Cardiac fibroblast (primary cell): ENCODE measurements around the gene SYCN.

Experiments
- DNase-seq, 2 donors: peaks; one replicate each; pipeline versions ENCODE4 v3.0.0 to v3.0.0-alpha.2; 2010; ENCODE audit warnings: low read depth in 2 of 2
- H3K4me3 ChIP-seq, 2 donors: replicated peaks in 1 of 2; 1 replicate in 1 of 2; 2 replicates in 1 of 2; pipeline ENCODE4 v1.5.1; 2011; ENCODE audit warnings: low read depth in 2 of 2, low read length in 2 of 2, mild to moderate bottlenecking in 2 of 2, moderate library complexity in 1 of 2
- TF ChIP-seq, protein P1 (sequence below): IDR thresholded peaks from one replicate; pipeline ENCODE4 v1.5.1; 2011; ENCODE audit warnings: low read depth, mild to moderate bottlenecking, low read length, inconsistent platforms

Gene SYCN

DNA sequence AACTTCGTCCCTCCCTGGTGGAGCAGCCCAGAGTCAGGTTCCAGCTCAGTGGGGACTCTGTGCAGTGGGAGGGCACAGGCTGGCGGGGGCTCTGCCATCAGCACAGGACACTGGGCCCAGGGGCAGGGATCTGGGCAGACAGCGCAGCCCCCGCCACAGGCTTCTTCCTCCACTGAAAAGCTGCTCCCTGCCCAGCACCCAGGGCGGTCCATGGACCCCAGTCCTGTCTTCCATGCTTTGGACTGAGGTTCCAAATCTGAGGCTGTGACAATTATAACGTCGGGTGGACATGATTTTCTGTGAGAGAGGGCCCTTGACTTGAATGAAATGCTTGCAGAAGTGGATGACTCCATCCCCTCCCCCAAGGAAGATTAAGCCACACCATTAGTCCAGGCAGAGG, 28.5 kb downstream of the SYCN start:
- no peak for DNase-seq
- TF ChIP-seq, protein P1, sequence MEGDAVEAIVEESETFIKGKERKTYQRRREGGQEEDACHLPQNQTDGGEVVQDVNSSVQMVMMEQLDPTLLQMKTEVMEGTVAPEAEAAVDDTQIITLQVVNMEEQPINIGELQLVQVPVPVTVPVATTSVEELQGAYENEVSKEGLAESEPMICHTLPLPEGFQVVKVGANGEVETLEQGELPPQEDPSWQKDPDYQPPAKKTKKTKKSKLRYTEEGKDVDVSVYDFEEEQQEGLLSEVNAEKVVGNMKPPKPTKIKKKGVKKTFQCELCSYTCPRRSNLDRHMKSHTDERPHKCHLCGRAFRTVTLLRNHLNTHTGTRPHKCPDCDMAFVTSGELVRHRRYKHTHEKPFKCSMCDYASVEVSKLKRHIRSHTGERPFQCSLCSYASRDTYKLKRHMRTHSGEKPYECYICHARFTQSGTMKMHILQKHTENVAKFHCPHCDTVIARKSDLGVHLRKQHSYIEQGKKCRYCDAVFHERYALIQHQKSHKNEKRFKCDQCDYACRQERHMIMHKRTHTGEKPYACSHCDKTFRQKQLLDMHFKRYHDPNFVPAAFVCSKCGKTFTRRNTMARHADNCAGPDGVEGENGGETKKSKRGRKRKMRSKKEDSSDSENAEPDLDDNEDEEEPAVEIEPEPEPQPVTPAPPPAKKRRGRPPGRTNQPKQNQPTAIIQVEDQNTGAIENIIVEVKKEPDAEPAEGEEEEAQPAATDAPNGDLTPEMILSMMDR = no peak
- no peak overlapping the region for H3K4me3 ChIP-seq

DNA sequence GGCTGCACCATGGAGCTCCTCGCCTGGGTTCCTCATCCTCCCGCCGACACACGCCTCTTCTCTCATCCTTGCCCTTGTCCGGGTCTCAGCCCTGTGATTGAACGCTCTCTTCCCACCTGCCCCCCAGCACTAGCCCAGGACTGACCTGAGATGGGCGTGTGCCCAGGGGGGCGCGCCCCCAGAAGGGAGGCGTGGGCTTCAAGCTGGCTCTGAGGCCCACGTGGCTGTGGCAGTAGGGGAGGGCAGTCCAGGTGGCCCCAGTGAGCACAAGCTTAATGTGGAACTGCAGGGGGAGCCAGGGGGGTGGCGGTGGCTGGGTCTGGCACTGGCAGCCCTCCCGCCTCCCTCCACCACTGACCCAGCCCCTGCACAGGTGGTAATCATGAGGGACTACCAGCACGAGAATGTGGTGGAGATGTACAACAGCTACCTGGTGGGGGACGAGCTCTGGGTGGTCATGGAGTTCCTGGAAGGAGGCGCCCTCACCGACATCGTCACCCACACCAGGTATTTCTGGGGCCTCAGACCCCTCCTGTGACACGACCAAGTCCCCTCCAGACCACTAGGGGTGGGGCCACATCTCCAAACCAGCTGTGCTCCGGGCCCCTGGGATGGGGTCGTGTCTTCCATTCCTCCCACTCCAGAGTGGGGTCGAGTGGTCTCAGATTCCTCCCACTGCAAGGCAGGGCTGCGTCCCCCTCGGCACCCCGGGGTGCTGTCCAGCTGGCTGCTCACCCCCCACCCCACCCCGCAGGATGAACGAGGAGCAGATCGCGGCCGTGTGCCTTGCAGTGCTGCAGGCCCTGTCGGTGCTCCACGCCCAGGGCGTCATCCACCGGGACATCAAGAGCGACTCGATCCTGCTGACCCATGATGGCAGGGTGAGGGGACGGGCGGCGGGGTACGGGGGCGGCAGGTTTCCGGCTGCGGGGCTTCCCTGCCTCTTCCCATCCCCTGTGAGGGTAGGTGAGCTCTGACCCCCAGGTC, 29.2 kb downstream of the SYCN start:
- no peak overlapping the region for H3K4me3 ChIP-seq
- no peak for DNase-seq
- TF ChIP-seq, protein P1 = no peak

DNA sequence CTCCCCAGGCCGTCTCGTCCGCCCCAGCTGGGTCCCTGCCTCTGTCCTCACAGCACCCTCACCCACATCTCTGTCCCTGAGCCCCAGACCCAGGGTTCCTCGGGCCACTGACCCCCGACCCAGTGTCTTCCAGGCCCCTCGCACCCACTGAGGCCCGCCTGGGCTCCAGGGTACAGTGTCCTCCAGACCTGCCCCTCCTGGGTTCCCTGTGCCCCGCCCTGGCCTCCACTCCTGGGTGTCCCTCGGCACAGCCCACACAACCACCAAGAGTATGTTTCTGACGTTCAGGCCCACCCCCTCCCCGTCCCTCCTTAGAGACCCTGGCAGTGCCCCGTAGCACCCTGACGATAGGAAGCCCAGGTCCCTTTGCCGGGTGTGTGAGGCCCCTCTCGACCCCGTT, 29.9 kb downstream of the SYCN start:
- TF ChIP-seq, protein P1 = no peak
- DNase-seq = no peak
- no peak overlapping the region for H3K4me3 ChIP-seq

DNA sequence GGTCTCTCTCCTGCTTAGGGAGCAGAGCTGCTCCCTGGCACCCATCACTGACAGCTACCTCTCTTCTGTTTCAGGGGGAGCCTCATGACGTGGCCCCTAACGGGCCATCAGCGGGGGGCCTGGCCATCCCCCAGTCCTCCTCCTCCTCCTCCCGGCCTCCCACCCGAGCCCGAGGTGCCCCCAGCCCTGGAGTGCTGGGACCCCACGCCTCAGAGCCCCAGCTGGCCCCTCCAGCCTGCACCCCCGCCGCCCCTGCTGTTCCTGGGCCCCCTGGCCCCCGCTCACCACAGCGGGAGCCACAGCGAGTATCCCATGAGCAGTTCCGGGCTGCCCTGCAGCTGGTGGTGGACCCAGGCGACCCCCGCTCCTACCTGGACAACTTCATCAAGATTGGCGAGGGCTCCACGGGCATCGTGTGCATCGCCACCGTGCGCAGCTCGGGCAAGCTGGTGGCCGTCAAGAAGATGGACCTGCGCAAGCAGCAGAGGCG, 30.5 kb downstream of the SYCN start:
- TF ChIP-seq, protein P1 = no peak
- H3K4me3 ChIP-seq = no peak overlapping the region
- no peak for DNase-seq

DNA sequence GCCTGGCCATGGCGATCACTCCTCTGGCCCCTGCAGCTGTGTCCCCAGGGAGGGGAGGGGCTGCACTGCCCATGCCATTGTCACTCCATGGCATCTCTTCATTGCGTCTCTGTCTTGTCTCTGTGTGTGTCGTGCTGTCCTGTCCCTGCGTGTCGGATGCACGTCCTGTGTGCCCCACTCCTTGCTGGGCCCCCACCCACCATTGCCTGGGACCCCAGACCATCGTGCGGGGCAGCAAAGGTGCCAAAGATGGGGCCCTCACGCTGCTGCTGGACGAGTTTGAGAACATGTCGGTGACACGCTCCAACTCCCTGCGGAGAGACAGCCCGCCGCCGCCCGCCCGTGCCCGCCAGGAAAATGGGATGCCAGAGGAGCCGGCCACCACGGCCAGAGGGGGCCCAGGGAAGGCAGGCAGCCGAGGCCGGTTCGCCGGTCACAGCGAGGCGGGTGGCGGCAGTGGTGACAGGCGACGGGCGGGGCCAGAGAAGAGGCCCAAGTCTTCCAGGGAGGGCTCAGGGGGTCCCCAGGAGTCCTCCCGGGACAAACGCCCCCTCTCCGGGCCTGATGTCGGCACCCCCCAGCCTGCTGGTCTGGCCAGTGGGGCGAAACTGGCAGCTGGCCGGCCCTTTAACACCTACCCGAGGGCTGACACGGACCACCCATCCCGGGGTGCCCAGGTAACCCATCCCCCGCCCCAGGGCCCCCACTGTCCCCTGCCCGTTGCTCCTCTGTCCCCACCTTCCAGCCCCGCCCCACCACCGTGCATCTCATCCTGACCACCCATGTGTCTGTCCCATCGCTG, 31.2 kb downstream of the SYCN start:
- TF ChIP-seq, protein P1 = no peak
- H3K4me3 ChIP-seq = no peak overlapping the region

DNA sequence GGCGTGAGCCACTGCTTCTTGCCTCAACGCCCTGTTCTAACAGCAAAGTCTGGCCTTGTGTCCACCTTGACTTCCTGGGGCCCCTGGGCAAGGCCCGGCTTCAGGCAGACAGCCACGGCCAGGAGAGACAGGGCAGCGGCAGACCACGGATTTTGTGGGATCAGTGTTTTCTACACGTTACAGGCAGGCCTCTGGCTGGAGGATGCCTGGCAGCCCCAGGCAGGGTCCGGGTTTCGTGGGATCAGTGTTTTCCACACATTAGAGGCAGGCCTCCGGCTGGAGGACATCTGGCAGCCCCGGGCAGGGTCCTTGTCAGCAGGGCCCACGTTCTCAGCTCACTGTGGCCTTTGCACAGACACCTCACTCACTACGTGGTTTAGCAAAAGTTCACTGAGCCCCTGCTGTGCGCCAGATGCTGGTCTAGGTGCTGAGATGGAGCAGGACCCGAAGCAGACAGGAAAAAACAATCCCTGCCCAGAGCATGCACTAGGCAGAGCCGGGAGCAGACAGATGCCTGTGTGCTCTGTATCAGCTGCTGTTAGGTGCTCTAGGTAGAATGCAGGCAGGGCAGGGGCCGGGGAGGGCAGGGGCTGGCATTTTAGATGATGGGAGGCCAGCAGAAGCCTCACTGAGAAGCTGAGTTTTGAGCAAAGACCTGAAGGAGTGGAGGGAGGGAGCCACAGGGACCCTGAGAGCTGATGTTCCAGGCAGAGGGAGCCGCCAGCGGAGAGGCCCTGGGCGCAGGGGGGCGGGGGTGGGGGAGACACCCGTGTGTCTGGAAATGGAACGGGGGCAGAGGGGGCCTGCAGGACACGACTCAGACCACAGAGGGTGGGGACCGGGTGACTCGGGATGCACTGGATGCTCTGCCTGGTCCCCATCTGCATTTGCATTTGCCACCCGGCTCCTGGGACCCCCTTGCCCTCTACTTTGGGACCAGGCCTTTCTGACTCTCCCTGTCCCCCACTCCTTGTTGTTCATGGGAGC, 32.3 kb downstream of the SYCN start:
- TF ChIP-seq, protein P1 = no peak
- H3K4me3 ChIP-seq = no peak overlapping the region

More for the DNA sequence above, 31.2 kb downstream of the SYCN start:
- DNase-seq = no peak

More for the DNA sequence above, 32.3 kb downstream of the SYCN start:
- DNase-seq = no peak
